Measurements from ENCODE around the gene MMP2.
A peak's percentile ranks its signal among the peaks of the same experiment; 100 is the strongest.

MMP2 gene

DNA sequence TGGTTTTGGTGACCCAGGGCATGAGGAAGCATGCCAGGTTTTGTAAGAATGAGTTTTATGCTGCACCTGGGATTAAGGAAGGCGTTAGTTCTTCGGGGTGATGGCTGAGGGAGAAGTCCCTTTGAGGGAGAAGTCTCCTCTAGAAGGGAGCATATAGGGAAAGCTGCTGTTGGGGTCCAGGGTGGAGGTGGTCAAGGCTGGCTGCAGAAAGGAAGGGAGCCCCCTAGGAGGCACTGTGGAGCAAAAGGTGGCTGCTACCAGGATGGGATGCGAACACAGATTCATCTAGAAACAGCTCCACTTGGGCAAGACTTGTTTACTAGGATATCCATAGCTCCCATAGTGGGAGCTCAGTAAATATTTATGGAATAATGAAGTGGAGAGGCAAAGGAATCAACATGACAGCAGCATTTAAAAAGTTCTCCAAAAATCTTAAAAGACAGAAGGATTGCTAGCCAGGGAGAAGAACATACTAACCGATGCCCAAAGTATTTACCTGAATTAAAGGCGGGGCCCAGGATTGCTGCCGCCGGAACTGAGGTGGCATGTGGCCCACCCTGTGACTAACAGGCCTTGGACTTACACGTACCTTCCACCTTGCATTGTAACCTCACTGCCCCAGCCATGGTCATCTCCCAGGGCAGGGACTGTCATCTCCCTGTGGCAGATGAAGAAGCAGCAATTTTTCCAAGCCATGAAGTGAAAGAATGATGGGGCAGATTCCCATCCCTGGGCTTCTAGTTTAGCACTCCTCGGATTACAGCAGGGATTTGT lies 22.7 kb downstream of the MMP2 start:
- WGBS, 2 experiments = 91% methylated on average over 8 to 9 of the region's 9 CpGs
- Histone ChIP-seq H3K4me3 (ENCODE audit: insufficient read depth, low read depth, low read length) (no peak overlapping the region), H3K9me3 (ENCODE audit: control insufficient read depth, low read length) (no peaks in the 10 kb centered on the region), H3K36me3 (ENCODE audit: control insufficient read depth, insufficient read depth, low read length) (no peaks in the 10 kb centered on the region), H3K27ac (ENCODE audit: insufficient read depth, low read depth, low read length, poor library complexity, severe bottlenecking) (no peak overlapping the region), H3K27me3 (ENCODE audit: control insufficient read depth, insufficient read depth, low read length, poor library complexity, severe bottlenecking) (no peaks in the 10 kb centered on the region), H3K4me1 (ENCODE audit: control insufficient read depth, insufficient read depth, low read length) (peaks cover 34% of the 10 kb centered on the region)

DNA sequence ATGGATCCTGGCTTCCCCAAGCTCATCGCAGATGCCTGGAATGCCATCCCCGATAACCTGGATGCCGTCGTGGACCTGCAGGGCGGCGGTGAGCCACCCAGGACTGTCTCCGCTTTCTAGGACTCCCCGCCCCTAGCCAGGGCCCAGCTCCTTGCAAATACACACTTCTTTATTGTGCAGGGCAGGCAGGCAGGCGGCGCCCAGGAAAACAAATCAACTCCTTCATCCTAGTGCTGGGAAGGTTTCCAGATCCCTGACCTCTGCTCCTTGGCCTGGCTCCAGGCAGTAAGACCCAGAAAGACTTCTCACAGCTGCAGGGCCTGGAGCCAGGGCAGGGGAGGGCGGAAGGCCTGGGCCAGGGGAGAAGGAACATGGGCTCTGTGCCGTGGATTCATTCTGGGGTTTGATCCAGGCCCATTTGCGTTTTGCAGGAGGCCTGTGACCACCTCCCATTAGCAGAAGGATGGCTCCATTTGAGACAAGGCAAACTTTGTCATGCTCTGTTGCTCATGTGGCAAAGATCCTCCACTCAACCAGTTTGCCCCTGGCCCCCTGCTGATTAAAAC lies 23.9 kb downstream of the MMP2 start:
- H3K27me3 ChIP-seq (ENCODE audit: control insufficient read depth, insufficient read depth, low read length, poor library complexity, severe bottlenecking) = no peaks in the 10 kb centered on the region
- no peaks in the 10 kb centered on the region for H3K36me3 ChIP-seq (ENCODE audit: control insufficient read depth, insufficient read depth, low read length)
- no peak overlapping the region for H3K4me3 ChIP-seq (ENCODE audit: insufficient read depth, low read depth, low read length)
- peak overlapping the region; percentile 45 for H3K27ac ChIP-seq (ENCODE audit: insufficient read depth, low read depth, low read length, poor library complexity, severe bottlenecking)
- H3K4me1 ChIP-seq (ENCODE audit: control insufficient read depth, insufficient read depth, low read length) = peaks cover 34% of the 10 kb centered on the region
- no peaks in the 10 kb centered on the region for H3K9me3 ChIP-seq (ENCODE audit: control insufficient read depth, low read length)
- WGBS, 2 experiments = 86% methylated on average over 13 of the region's 13 CpGs

DNA sequence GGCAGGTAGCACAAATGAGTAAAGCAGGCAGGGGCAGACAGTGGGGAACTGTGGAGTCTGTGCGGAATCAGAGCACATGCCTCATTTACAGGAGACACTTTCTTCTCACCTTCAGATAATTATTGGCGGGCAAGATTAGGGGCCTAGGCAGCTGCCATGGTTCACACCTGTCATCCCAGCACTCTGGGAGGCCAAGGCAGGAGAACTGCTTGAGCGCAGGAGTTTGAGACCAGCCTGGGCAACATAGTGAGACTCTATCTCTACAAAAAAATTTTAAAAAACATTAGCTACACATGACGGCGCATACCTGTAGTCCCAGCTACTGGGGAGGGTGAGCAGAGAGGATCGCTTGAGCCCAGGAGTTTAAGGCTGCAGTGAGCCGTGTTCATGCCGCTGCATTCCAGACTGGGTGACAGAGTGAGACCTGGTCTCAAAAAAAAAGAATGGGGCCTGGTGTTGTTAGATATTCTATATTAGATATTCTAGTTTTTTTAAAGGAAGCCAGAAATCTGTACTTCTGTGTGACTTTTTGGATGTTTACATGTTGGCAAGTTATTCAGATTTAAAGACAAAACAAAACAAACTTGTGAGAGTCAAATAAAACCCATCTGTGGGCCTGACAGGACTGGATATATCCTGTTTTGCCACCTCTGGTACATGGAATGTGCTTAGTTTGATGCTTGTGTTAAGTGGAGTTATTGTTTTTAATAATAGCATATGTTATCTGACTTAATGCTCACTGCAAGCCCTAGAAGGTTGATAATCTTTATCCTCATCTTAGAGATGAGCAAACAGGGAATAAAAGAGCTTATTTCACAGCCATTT lies 24.9 kb downstream of the MMP2 start:
- peaks cover 34% of the 10 kb centered on the region for H3K4me1 ChIP-seq (ENCODE audit: control insufficient read depth, insufficient read depth, low read length)
- H3K4me3 ChIP-seq (ENCODE audit: insufficient read depth, low read depth, low read length) = no peak overlapping the region
- no peaks in the 10 kb centered on the region for H3K27me3 ChIP-seq (ENCODE audit: control insufficient read depth, insufficient read depth, low read length, poor library complexity, severe bottlenecking)
- H3K36me3 ChIP-seq (ENCODE audit: control insufficient read depth, insufficient read depth, low read length) = no peaks in the 10 kb centered on the region
- 94 to 95% methylated on average over 8 of the region's 8 CpGs for WGBS, 2 experiments
- no peak overlapping the region for H3K27ac ChIP-seq (ENCODE audit: insufficient read depth, low read depth, low read length, poor library complexity, severe bottlenecking)
- no peaks in the 10 kb centered on the region for H3K9me3 ChIP-seq (ENCODE audit: control insufficient read depth, low read length)

- Histone ChIP-seq H3K4me3 (ENCODE audit: insufficient read depth, low read depth, low read length) (no peak overlapping the region), H3K36me3 (ENCODE audit: control insufficient read depth, insufficient read depth, low read length) (no peaks in the 10 kb centered on the region), H3K9me3 (ENCODE audit: control insufficient read depth, low read length) (no peaks in the 10 kb centered on the region), H3K27me3 (ENCODE audit: control insufficient read depth, insufficient read depth, low read length, poor library complexity, severe bottlenecking) (peaks cover 9% of the 10 kb centered on the region), H3K4me1 (ENCODE audit: control insufficient read depth, insufficient read depth, low read length) (peaks cover 27% of the 10 kb centered on the region), H3K27ac (ENCODE audit: insufficient read depth, low read depth, low read length, poor library complexity, severe bottlenecking) (no peak overlapping the region)
- WGBS, 2 experiments = 92 to 95% methylated on average over 10 of the region's 10 CpGs
These were observed 26.5 kb downstream of the MMP2 start for GRCh38 chr16:55505333-55506015.

- H3K36me3 ChIP-seq (ENCODE audit: control insufficient read depth, insufficient read depth, low read length) = no peaks in the 10 kb centered on the region
These were observed 27.1 kb downstream of the MMP2 start for GRCh38 chr16:55506083-55506482.

DNA sequence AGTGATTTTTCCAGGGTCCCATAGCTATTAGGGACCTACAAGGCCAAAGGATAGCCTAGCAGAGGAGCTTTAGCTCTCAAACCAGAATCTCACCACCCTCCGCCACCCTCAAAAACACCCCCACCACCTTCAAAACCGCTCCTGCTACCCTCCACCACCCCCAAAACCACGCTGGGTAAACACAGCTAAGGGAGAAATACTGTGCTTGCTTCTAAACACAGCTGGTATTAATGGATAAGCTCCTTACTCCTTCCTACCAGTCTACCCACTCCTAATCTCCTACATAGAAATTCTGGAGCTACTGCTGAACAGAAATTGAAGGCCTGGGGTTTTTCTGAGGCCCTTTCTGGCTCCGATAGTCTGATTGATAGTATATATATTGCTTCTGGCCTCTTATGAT lies 27.7 kb downstream of the MMP2 start:
- H3K4me3 ChIP-seq (ENCODE audit: insufficient read depth, low read depth, low read length) = no peak overlapping the region
- H3K27me3 ChIP-seq (ENCODE audit: control insufficient read depth, insufficient read depth, low read length, poor library complexity, severe bottlenecking) = peaks cover 9% of the 10 kb centered on the region
- WGBS, 2 experiments = 79 to 83% methylated on average over 4 of the region's 4 CpGs
- peaks cover 21% of the 10 kb centered on the region for H3K4me1 ChIP-seq (ENCODE audit: control insufficient read depth, insufficient read depth, low read length)
- no peaks in the 10 kb centered on the region for H3K36me3 ChIP-seq (ENCODE audit: control insufficient read depth, insufficient read depth, low read length)
- H3K27ac ChIP-seq (ENCODE audit: insufficient read depth, low read depth, low read length, poor library complexity, severe bottlenecking) = no peak overlapping the region
- H3K9me3 ChIP-seq (ENCODE audit: control insufficient read depth, low read length) = no peaks in the 10 kb centered on the region

More at GRCh38 chr16:55506083-55506482, 27.1 kb downstream of the MMP2 start:
- Histone ChIP-seq H3K4me1 (ENCODE audit: control insufficient read depth, insufficient read depth, low read length) (peaks cover 22% of the 10 kb centered on the region), H3K27ac (ENCODE audit: insufficient read depth, low read depth, low read length, poor library complexity, severe bottlenecking) (no peak overlapping the region), H3K27me3 (ENCODE audit: control insufficient read depth, insufficient read depth, low read length, poor library complexity, severe bottlenecking) (peaks cover 9% of the 10 kb centered on the region), H3K9me3 (ENCODE audit: control insufficient read depth, low read length) (no peaks in the 10 kb centered on the region), H3K4me3 (ENCODE audit: insufficient read depth, low read depth, low read length) (no peak overlapping the region)
- 62 to 65% methylated on average over 7 of the region's 7 CpGs for WGBS, 2 experiments

DNA sequence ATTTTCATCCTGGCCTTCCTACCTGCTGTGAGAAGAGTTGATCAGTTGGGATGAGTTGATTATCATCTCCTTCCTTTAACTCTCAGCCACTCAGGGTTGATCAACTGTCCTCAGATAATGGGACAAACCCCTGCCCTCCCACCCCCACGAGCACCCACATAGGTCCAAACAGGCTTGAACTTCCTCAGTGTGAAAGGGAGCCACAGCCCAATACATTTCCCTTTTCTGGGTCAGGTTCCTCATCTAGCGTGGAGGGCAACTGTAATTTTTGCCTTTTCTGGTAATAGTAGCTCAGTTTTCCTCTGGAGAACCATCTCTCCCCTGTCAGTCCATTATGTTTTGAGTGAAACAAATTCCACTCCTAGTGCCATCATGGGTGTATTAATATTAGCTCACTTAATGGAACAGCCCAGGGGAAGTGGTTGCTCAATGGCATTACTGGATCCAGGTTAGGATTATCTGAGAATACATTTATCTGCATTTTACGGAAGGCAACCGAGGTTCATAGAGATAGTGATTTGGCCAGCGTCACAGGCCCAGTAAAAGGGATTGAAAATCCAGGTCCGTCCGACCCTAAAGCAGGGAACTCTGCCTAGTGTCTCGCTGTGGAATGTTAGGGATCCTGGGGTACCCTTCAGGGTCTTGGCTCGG lies 29.4 kb downstream of the MMP2 start:
- WGBS, 2 experiments = 75% methylated on average over 9 of the region's 9 CpGs
- Histone ChIP-seq H3K27ac (ENCODE audit: insufficient read depth, low read depth, low read length, poor library complexity, severe bottlenecking) (no peak overlapping the region), H3K4me1 (ENCODE audit: control insufficient read depth, insufficient read depth, low read length) (peaks cover 5% of the 10 kb centered on the region), H3K4me3 (ENCODE audit: insufficient read depth, low read depth, low read length) (peak overlapping the region; percentile 59), H3K9me3 (ENCODE audit: control insufficient read depth, low read length) (no peaks in the 10 kb centered on the region), H3K27me3 (ENCODE audit: control insufficient read depth, insufficient read depth, low read length, poor library complexity, severe bottlenecking) (peaks cover 9% of the 10 kb centered on the region), H3K36me3 (ENCODE audit: control insufficient read depth, insufficient read depth, low read length) (no peaks in the 10 kb centered on the region)

DNA sequence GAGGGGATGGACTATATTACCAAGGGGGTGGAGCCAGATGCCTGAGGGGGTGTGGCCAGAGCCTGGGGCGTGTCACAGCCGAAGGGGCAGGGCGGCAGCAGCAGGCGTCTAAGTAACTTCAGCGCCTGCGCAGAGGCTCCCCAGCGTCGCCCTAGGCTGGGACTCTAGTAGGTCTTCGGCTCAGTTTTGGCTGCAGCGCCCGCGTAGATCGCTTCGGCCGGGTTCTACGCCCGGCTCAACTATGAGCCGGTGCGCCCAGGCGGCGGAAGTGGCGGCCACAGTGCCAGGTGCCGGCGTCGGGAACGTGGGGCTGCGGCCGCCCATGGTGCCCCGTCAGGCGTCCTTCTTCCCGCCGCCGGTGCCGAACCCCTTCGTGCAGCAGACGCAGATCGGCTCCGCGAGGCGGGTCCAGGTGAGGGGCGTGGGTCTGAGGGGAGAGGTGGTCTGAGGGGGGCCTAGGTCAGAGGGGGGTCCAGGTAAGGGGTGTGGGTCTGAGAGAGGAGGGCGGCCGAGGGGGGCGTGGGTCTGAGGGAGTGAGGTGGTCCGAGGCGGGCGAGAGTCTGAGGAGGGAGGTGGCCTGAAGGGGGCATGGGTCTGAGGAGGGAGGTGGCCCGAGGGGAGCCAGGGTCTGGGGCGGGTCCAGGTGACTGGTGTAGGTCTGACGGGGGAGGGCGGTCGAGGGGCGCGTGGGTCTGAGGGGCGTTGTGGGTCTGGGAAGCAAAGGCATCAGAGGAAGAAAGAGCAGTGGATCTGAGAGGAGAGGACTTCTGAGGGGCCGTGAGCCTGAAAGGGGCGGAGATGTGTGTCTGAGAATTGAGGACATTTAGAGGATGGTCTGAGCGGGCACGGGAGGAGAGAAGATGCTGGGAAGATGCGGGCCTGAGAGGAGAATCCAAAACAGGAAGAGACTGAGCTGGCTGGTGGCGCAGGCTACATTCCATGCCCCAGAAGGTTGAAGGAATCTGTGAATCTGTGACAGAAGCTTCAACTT lies 30.2 kb downstream of the MMP2 start, which contains the start of gene LPCAT2:
Gene LPCAT2, plus strand, starts transcription at position 132 of the 991 bp plus-strand sequence. Its CDS starts 110 bp downstream, at position 242.
- Histone ChIP-seq H3K36me3 (ENCODE audit: control insufficient read depth, insufficient read depth, low read length) (no peaks in the 10 kb centered on the region), H3K27ac (ENCODE audit: insufficient read depth, low read depth, low read length, poor library complexity, severe bottlenecking) (no peak within 1 kb of the TSS), H3K4me1 (ENCODE audit: control insufficient read depth, insufficient read depth, low read length) (no peaks in the 10 kb centered on the region), H3K27me3 (ENCODE audit: control insufficient read depth, insufficient read depth, low read length, poor library complexity, severe bottlenecking) (peaks cover 9% of the 10 kb centered on the region), H3K4me3 (ENCODE audit: insufficient read depth, low read depth, low read length) (peak within 1 kb of the TSS; percentile 59), H3K9me3 (ENCODE audit: control insufficient read depth, low read length) (no peaks in the 10 kb centered on the region)
- WGBS, 2 experiments = 3% methylated on average over 61 of the region's 61 CpGs
